Nephron (organoid): Measurements from ENCODE around the gene SH3BP5L.
A peak's percentile ranks its signal among the peaks of the same experiment; 100 is the strongest.

Experiments used
- H3K27ac Mint-ChIP-seq, 3 experiments: 2 replicates each; pipeline ENCODE4 v1.8.0; 2020; ENCODE audit warnings: mixed read lengths in 3 of 3, mild to moderate bottlenecking in 2 of 3, moderate library complexity in 1 of 3
- H3K27me3 Mint-ChIP-seq: 2 replicates; pipeline ENCODE4 v1.8.0; 2021; ENCODE audit warnings: low read depth, mild to moderate bottlenecking, moderate library complexity, mixed read lengths
- H3K36me3 Mint-ChIP-seq: 2 replicates; pipeline ENCODE4 v1.8.0; 2020; ENCODE audit warnings: low read depth, mixed read lengths
- H3K4me1 Mint-ChIP-seq: 2 replicates; pipeline ENCODE4 v1.8.0; 2020; ENCODE audit warnings: mixed read lengths
- H3K4me3 Mint-ChIP-seq, 3 experiments: 2 replicates each; pipeline ENCODE4 v1.8.0; 2020; ENCODE audit warnings: mild to moderate bottlenecking in 3 of 3, mixed read lengths in 3 of 3, moderate library complexity in 2 of 3
- H3K9me3 Mint-ChIP-seq: 2 replicates; pipeline ENCODE4 v1.8.0; 2020; ENCODE audit warnings: mixed read lengths
- CTCF ChIP-seq, 3 experiments: fragments of 200-600 bp; sonication (generic); IDR thresholded peaks; one replicate each; pipeline ENCODE4 v1.5.0; 2021; ENCODE audit warnings: antibody characterized with exemption in 3 of 3; ENCODE audit not compliant: unreplicated experiment in 3 of 3

SH3BP5L gene

GRCh38 chr1:248828845-248829244 is 3.1 kb upstream of the SH3BP5L start:
- peaks cover 10% of the 10 kb centered on the region for H3K27me3 Mint-ChIP-seq
- peak overlapping the region in 2 of 3 experiments; percentile 44 to 67 for H3K27ac Mint-ChIP-seq
- no peaks in the 10 kb centered on the region for H3K9me3 Mint-ChIP-seq
- peak overlapping the region; percentile 34 to 69 (median 58) for H3K4me3 Mint-ChIP-seq
- H3K4me1 Mint-ChIP-seq, result peaks cover 23% of the 10 kb centered on the region
- TF ChIP-seq CTCF (IDR thresholded peaks at IDR 0.05; ENCODE audit: unreplicated experiment in 3 of 3), result no peak
- peaks cover 10% of the 10 kb centered on the region for H3K36me3 Mint-ChIP-seq

GRCh38 chr1:248825573-248825908 is 174 bp downstream of the SH3BP5L start:
- H3K27ac Mint-ChIP-seq, result peak overlapping the region; percentile 97 to 99 (median 99)
- TF ChIP-seq CTCF (IDR thresholded peaks at IDR 0.05; ENCODE audit: unreplicated experiment in 3 of 3), result no peak

GRCh38 chr1:248825136-248825535 is 579 bp downstream of the SH3BP5L start:
- peak overlapping the region; percentile 97 to 99 (median 99) for H3K27ac Mint-ChIP-seq
- H3K4me3 Mint-ChIP-seq, result peak overlapping the region; percentile 90 to 97 (median 96)
- peaks cover 39% of the 10 kb centered on the region for H3K4me1 Mint-ChIP-seq
- H3K27me3 Mint-ChIP-seq, result no peaks in the 10 kb centered on the region
- no peaks in the 10 kb centered on the region for H3K9me3 Mint-ChIP-seq
- no peak for TF ChIP-seq CTCF (IDR thresholded peaks at IDR 0.05; ENCODE audit: unreplicated experiment in 3 of 3)
- peaks cover 31% of the 10 kb centered on the region for H3K36me3 Mint-ChIP-seq

More at GRCh38 chr1:248825573-248825908, 174 bp downstream of the SH3BP5L start:
- peaks cover 27% of the 10 kb centered on the region for H3K36me3 Mint-ChIP-seq
- H3K27me3 Mint-ChIP-seq, result no peaks in the 10 kb centered on the region
- no peaks in the 10 kb centered on the region for H3K9me3 Mint-ChIP-seq
- peaks cover 39% of the 10 kb centered on the region for H3K4me1 Mint-ChIP-seq
- peak overlapping the region; percentile 90 to 97 (median 96) for H3K4me3 Mint-ChIP-seq

GRCh38 chr1:248824701-248825100 is 1.0 kb downstream of the SH3BP5L start:
- TF ChIP-seq CTCF (IDR thresholded peaks at IDR 0.05; ENCODE audit: unreplicated experiment in 3 of 3), result no peak
- H3K27ac Mint-ChIP-seq, result peak overlapping the region in 2 of 3 experiments; percentile 51 to 97
- H3K36me3 Mint-ChIP-seq, result peaks cover 33% of the 10 kb centered on the region
- H3K4me3 Mint-ChIP-seq, result peak overlapping the region; percentile 90 to 97 (median 96)
- no peaks in the 10 kb centered on the region for H3K27me3 Mint-ChIP-seq
- peaks cover 39% of the 10 kb centered on the region for H3K4me1 Mint-ChIP-seq
- H3K9me3 Mint-ChIP-seq, result no peaks in the 10 kb centered on the region

GRCh38 chr1:248824301-248824700 is 1.4 kb downstream of the SH3BP5L start:
- peaks cover 33% of the 10 kb centered on the region for H3K36me3 Mint-ChIP-seq
- H3K27ac Mint-ChIP-seq, result peak overlapping the region in 1 of 3 experiments; percentile 51
- no peaks in the 10 kb centered on the region for H3K27me3 Mint-ChIP-seq
- peak overlapping the region; percentile 90 to 97 (median 96) for H3K4me3 Mint-ChIP-seq
- peaks cover 39% of the 10 kb centered on the region for H3K4me1 Mint-ChIP-seq
- no peaks in the 10 kb centered on the region for H3K9me3 Mint-ChIP-seq
- TF ChIP-seq CTCF (IDR thresholded peaks at IDR 0.05; ENCODE audit: unreplicated experiment in 3 of 3), result no peak

GRCh38 chr1:248823517-248824001 is 2.2 kb downstream of the SH3BP5L start:
- no peaks in the 10 kb centered on the region for H3K9me3 Mint-ChIP-seq
- H3K36me3 Mint-ChIP-seq, result peaks cover 33% of the 10 kb centered on the region
- peaks cover 39% of the 10 kb centered on the region for H3K4me1 Mint-ChIP-seq
- H3K27me3 Mint-ChIP-seq, result no peaks in the 10 kb centered on the region
- no peak for TF ChIP-seq CTCF (IDR thresholded peaks at IDR 0.05; ENCODE audit: unreplicated experiment in 3 of 3)
- H3K27ac Mint-ChIP-seq, result peak overlapping the region in 2 of 3 experiments; percentile 51 to 52
- H3K4me3 Mint-ChIP-seq, result peak overlapping the region; percentile 90 to 97 (median 96)
